GM10248 (cell line): Measurements from ENCODE around the gene BBS9.
A peak's percentile ranks its signal among the peaks of the same experiment; 100 is the strongest.

Experiments
- CTCF ChIA-PET: fragments of 300-600 bp; sonication (Branson Sonifier 250); formaldehyde crosslinking; extraction: SDS; loops from one replicate; lab custom pipeline; 2021; ENCODE audit warnings: antibody characterized with exemption; lab: Yijun Ruan, JAX
- POLR2A ChIA-PET: fragments of 350-650 bp; sonication (Branson Sonifier 250); formaldehyde crosslinking; extraction: SDS; loops from one replicate; lab custom pipeline; 2020; ENCODE audit warnings: antibody characterized with exemption; lab: Yijun Ruan, JAX
- DNase-seq: peaks from one replicate; pipeline ENCODE4 v3.0.0; 2012; ENCODE audit errors: extremely low spot score
- TF ChIP-seq, protein P1 (sequence below): IDR thresholded peaks from 2 replicates; pipeline ENCODE4 v1.5.1; 2012; ENCODE audit warnings: mild to moderate bottlenecking, low read depth; ENCODE audit errors: extremely low read depth, missing control alignments, control extremely low read depth

Gene BBS9

GRCh38 chr7:33458581-33458980, 329.2 kb downstream of the BBS9 start:
- DNase-seq: no peak
- TF ChIP-seq, protein P1, sequence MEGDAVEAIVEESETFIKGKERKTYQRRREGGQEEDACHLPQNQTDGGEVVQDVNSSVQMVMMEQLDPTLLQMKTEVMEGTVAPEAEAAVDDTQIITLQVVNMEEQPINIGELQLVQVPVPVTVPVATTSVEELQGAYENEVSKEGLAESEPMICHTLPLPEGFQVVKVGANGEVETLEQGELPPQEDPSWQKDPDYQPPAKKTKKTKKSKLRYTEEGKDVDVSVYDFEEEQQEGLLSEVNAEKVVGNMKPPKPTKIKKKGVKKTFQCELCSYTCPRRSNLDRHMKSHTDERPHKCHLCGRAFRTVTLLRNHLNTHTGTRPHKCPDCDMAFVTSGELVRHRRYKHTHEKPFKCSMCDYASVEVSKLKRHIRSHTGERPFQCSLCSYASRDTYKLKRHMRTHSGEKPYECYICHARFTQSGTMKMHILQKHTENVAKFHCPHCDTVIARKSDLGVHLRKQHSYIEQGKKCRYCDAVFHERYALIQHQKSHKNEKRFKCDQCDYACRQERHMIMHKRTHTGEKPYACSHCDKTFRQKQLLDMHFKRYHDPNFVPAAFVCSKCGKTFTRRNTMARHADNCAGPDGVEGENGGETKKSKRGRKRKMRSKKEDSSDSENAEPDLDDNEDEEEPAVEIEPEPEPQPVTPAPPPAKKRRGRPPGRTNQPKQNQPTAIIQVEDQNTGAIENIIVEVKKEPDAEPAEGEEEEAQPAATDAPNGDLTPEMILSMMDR: no peak
- ChIA-PET CTCF (interaction anchor here (1.1 to 1.5 kb wide), 6 partner anchors 16 to 472 kb away, joined by 3 to 5 read pairs (median 4); no protein-coding TSS in a partner anchor), POLR2A (no interaction called here)

- ChIA-PET CTCF (interaction anchor here (0.7 to 1.5 kb wide), 13 partner anchors 13 to 474 kb away, joined by 3 to 11 read pairs (median 3); no protein-coding TSS in a partner anchor), POLR2A (no interaction called here)
- TF ChIP-seq, protein P1: peak; percentile 29
- no peak for DNase-seq
Observed at GRCh38 chr7:33459340-33459751, 330.0 kb downstream of the BBS9 start.

GRCh38 chr7:33463131-33463530, 333.8 kb downstream of the BBS9 start:
- TF ChIP-seq, protein P1: no peak
- ChIA-PET CTCF (interaction anchor here (2.2 kb wide), 1 partner anchor 10 kb away, joined by 8 read pairs; no protein-coding TSS in a partner anchor), POLR2A (no interaction called here)
- no peak for DNase-seq

DNA sequence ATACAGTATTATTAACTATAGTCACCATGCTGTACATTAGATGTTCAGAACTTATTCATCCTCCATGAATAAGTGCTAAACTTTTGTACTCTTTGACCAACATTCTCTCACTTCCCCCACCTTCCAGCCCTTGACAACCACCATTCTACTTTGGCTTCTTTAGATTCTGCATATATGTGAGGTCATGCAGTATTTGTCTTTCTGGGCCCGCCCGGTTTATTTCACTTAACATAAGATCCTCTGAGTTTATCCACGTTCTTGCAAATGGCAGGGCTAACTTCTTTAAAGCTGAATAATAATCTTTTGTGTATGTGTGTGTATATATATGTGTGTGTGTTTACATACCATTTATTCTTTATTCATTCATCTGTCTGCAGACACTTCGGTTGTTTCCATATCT, 336.8 kb downstream of the BBS9 start:
- no peak for DNase-seq
- TF ChIP-seq, protein P1: no peak
- ChIA-PET POLR2A (no interaction called here), CTCF (no interaction called here)

DNA sequence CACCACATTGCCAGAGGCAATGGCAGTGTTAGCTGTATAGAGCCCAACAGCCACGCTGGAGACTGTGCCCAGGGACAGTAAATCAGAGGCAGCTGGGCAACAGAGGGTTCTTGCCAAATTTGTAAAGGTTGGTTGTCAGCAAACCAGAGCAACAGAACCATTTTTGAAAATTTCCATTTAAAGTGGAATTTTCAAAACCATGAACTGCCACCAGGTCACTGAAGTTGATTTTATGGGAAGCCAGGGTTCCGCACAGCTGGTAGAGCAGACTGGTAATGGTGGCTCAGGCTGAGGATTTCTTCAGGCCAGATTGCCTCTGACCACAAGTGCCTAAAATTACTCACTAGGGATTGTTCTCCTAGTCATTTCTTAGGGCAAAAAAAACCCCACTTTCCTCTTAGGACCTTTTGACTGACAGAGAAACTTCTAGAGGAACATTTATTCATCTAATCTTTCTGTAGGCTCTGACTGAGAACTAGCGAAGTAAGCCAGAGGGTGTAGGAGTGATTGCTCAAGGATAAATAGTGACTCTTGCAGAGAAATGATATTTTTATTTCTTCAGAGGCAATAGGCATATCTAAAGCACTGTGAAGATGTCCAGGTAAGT, 342.4 kb downstream of the BBS9 start:
- DNase-seq: no peak
- TF ChIP-seq, protein P1: no peak
- ChIA-PET POLR2A (no interaction called here), CTCF (interaction anchor here (1.2 to 1.5 kb wide), 2 partner anchors 18 to 20 kb away, joined by 5 read pairs; no protein-coding TSS in a partner anchor)

DNA sequence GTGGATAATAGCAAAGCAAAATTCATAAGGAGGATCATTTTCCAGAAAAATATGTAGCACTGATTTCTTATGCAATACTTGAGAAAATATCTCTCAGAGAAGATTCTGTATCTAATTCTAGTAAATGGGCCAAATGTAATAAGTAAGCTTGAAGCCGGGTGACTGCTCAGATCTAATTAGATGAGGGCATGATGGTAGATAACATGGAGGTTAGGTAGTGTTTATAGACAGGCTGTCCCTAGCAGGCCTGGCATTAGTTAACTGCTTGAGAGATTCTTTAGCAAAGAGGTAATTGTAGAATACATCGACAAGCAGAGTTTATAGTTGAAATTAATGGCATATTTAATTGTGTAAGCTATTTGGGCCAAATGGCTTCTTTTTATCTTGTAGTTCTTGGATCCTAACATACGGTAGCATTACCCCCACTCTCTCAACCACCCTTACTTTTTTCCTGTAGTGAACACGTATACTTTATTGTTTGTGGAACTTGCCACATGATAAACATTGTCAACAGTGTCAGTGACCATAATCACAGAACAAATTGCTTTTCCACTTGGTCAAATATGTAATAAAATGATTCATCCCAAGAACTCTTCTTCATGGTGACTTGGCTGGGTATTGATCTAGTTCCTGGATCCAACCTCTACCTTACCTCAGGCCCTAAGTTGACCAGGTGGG, 343.1 kb downstream of the BBS9 start:
- ChIA-PET POLR2A (no interaction called here), CTCF (interaction anchor here (1.1 to 1.2 kb wide), 2 partner anchors 13 to 19 kb away, joined by 3 to 5 read pairs; no protein-coding TSS in a partner anchor)
- DNase-seq: no peak
- TF ChIP-seq, protein P1: no peak
